GM19193 (cell line): ENCODE results near the gene MIEF2.

ENCODE experiments used
- POLR2A ChIP-seq: IDR thresholded peaks from 4 replicates; pipeline ENCODE4 v1.6.1; 2011; ENCODE audit not compliant: insufficient read depth, insufficient read length; ENCODE audit errors: extremely low read depth

Gene MIEF2

DNA sequence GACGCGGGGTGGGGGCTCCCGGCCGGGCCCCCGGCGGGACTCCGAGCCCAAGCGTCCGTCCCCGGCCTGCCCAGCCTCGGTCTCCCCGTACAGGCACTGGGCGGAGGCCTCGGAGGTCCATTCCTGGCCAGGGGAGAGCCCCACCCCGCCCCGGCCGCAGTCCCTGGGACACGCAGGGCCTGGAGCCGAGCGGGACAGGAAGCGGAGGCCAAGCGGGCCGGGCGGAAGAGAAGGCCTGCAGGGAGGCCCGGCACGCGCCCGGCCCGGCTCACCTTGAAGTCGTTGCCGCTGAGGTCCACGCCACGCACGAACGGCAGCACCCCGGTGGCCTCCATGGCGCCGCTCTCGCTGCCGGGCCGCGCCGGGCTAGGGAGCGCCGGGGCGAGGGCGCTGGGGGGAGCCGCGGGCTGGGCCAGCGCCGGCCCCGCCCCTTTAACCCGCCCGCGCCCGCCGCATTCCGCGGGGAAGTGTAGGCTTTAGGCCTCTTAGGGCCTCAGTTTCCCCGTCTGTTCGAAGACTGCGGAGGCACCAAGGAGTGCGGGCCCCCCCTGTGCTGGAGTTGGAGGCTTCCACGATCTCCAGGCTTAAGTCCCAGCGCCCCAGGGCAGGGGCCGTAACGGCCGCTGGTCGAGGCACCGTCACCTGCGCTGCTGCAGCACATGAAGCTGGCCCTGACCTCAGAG, 2.0 kb upstream of the MIEF2 start, which contains the start of gene FLII:
Gene FLII (minus strand): TSS at position 383 of the 683 bp plus-strand sequence. CDS start 48 bp downstream, at position 335.
- TF ChIP-seq POLR2A: peak; percentile 59

DNA sequence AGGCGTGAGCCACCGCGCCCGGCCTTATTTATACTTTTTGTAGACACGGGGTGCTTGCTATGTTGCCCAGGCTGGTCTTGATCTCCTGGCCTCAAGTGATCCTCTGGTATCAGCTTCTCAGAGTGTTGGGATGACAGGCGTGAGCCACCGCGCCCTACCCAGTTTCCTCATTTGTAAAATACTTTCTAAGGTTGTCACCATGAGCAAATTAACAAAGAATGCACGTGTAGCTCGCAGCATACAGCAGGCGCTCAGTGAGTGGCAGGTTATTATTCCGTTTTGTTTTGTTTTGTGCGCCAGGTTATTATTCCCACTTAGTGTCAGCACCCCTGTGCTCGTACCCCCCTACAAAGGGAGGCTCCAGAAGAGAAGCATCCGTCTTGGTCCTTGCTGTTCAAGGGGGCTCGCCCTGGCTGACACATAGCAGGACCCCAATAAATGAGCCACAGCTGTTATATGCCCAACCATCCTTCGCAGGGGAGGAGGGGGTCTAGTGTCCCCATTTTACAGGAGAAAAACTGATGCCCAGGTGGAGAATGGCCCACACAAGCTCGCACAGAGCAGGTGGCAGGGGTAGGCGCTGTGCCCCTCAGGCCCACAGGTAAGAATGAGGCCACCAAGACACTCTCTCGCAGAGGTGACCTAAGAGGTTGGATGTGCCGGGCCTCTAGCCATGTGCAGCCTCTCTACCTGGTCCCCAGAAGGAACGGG, 686 bp upstream of the MIEF2 start:
- no peak for TF ChIP-seq POLR2A

DNA sequence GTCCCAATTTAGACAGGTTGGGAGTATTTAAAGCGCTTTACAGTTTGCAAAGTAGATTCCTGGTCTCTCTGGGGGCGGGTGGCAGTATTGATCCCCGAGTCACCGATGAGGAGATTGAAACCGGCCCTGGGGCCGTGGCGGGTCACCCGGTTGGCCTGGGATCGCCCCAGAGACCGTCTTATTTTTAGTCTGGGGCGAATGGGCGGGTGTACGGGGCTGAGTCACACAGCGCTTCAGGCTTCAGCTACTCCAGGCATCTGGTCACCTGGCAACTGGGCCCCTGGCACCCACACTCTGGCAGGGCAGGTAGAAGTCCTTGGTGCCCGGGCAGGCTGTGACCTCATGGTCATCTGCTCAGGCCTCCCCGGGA, 669 bp downstream of the MIEF2 start:
- no peak for TF ChIP-seq POLR2A

DNA sequence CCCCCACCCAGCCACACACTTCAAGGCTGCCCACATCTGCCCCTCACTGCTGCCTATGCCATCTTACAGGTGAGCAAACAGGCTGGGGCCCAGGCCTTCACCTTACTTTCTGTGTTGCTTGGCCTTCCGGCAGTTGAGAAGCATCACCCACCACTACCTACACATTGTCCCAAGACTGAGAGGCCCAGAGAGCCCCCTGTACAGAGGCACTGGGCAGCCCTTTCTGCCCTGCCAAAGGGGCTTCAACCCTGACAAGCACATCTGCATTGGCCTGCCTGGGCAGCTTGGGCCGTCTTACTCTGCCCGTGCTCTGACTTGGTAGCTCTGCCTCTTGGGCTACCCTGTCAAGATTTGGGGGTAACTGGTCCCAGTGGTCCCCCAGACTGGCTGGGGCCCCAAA, 1.2 kb downstream of the MIEF2 start:
- no peak for TF ChIP-seq POLR2A

DNA sequence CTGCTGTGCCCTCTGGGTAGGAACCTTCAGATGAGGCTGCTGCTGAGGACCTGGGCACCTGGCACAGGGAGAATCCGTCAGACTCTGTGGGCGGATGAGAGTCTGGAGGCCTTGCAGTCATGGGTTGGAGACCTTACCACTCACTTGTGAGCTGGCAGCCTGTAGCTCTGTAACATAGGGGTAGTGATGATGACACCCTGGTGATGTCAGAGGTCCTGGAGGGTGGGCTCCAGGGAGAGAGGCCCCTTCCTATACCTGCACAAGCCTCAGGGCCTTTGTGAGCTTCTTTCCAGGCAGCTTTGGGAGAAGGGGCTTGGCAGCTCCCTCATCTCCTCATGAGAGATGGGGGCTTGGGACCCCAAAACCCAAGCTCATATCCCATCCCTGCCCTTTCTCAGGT, 1.6 kb downstream of the MIEF2 start:
- no peak for TF ChIP-seq POLR2A

DNA sequence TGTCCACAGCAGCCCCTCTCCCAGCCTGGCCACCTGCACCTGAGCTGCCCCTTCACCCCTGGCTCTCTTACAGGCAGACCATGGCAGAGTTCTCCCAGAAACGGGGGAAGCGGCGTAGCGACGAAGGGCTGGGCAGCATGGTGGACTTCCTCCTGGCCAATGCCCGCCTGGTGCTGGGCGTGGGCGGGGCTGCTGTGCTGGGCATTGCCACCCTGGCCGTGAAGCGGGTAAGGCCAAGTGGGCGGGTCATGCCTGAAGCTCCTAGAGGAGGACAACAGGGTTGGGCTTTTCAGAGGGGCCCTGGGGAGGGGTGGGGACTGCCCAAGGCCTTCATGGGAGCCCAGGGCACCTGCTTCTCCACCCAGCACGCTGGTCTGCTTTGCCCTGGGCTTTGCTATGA, 2.2 kb downstream of the MIEF2 start:
- no peak for TF ChIP-seq POLR2A

DNA sequence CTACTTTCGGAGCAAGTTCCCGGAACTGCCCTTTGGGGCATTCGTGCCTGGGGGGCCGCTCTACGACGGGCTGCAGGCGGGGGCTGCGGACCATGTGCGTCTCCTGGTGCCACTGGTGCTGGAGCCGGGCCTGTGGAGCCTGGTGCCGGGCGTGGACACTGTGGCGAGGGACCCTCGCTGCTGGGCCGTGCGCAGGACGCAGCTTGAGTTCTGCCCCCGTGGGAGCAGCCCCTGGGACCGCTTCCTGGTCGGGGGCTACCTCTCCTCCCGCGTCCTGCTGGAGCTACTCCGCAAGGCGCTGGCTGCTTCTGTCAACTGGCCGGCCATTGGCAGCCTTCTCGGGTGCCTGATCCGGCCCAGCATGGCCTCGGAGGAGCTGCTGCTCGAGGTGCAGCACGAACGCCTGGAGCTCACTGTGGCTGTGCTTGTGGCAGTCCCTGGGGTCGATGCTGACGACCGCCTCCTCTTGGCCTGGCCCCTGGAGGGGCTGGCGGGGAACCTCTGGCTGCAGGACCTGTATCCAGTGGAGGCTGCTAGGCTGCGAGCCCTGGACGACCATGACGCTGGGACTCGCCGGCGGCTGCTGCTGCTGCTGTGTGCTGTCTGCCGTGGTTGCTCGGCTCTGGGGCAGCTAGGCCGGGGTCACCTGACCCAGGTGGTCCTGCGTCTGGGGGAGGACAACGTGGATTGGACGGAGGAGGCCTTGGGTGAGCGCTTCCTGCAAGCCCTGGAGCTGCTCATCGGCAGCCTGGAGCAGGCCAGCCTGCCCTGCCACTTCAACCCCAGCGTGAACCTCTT, 3.6 kb downstream of the MIEF2 start:
- TF ChIP-seq POLR2A: no peak

DNA sequence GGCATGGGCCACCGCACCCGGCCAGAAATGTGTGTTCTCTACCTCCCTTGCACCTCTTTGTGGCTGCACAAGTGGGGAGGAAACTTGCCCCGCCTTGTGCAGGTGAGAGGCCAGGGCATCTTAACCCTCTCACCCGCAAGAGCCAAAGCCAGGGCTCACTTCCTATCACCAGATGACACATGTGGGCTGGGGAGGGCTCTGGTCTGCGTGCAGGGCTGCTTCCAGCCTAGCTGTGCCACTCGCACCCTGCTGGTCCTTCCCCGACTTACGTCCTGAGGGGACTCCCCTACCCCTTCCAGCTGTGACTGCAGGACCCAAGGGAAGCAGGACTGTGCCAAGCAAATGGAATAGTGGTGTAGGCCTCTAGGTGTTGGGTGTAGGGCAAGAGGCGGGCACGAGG, 6.9 kb downstream of the MIEF2 start:
- no peak for TF ChIP-seq POLR2A

DNA sequence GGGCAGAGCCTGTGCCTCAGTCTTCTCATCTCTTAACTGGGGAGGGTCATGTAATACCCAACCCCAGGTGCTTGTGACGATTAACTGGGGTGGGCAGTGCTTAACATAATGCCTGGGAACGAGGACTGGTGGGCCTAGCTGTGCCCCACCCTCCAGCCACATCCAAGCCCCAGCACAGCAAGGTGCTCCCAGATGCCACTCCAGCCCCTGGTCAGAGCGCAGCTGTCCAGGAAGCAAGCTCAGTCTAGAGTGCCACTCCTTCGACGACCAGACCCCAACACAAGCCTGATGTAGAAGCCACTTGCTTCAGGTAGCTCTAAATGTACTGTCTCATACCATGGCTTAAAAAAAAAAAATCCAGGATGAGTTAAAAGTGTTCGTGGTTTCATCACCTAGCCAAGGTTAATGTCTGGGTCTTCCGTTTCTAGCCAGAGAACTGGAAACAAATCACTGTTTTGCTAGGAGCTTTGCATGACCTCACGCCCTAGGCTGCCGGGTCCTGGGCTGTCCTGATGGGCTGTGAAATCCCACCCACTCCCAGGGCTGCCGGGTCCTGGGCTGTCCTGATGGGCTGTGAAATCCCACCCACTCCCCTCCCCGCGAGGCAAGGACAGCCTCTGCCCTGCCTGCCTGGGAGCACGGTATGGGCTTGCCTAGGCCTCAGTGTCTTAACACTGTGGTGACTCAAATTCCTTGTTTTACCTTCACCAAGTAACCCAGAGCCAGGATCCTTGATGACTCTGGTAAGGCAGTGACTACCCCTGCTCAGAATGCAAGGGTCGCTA, 7.7 kb downstream of the MIEF2 start:
- no peak for TF ChIP-seq POLR2A

DNA sequence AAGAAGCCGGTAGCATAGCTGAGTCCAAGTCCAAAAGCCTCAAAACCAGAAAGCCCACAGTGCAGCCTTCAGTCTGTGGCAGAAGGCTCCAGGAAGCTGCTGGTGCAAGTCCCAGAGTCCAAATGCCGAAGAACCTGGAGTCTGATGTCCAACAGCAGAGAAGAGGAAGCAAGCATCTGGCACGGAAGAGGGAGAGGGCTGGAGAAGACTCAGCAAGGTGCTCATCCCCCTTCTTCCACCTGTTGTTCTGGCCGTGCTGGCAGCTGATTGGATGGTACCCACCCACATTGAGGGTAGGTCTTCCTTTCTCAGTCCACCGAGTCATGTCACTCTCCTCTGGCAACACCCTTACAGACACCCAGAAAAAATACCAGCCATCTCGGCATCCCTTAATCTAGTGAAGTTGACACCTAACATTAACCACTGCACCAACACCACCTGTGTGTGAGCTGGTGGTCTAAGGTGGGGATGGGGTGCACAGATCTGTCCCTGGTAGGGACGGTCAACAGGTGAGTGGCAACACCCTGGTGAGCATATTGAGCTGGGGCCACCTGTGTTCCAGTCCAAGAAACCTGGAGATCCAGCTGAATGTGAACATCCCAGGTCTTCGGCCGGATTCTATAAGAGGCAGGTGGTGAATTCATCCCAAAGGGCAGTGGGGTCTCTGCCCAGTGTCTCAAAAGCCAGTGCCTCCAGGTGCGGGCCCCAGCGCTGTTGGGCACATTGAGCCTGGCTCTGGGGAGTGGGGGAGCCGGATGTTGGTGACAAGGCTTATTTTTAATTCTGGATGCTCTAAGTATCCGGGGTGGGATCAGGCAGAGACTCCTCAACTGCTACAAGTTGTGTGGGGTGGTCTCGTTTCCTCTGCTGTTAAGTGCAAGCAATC, 9.8 kb downstream of the MIEF2 start:
- TF ChIP-seq POLR2A: no peak

DNA sequence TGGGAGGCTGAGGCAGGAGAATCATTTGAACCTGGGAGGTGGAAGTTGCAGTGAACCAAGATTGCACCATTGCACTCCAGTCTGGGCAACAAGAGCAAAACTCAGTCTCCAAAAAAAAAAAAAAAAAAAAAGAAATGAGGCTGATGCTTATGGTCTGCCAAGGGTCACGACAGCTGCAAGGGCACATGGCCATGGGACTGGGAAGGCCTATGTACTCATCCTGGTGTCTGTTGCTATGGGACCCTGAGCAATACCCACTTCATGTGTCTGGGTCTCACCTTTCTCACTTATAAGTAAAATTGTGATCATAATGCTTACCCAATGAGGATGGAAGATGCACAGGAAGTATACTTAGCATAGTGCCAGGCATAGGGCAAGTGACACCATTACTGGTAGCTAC, 16.6 kb downstream of the MIEF2 start:
- no peak for TF ChIP-seq POLR2A

DNA sequence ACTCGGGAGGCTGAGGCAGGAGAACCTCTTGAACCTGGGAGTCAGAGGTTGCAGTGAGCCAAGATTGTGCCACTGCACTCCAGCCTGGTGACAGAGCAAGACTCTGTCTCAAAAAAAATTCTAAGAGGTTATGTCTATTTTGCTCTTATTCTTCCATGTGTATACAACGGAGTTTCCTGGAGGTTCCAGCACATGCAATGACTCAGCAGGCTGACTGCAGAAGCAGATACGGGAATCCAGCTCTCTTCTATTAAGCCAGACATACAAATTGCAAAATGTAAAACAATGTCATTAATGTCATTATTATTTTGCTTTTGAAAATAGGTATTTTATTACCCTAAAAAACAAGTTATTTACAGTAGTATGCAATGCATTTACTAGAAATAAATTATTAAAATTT, 18.4 kb downstream of the MIEF2 start:
- no peak for TF ChIP-seq POLR2A

DNA sequence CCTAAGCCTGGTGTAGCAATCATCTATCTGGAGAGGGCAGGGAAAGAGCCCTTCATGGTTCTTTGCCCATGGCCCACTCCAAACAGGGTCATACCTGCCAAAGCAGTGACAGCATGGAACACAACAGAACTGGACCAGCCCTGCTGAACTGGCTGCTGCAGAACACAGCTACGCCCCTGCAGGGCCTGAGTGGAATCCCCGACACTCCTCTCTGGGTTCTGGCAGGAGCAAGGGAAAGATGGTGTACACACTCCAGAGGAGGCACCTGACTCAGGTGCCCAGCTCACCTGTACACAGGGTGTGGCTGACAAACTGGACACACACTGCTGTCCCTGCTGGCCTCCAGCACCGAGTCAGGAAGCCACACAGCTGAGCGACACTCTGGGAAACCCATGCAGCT, 19.8 kb downstream of the MIEF2 start:
- no peak for TF ChIP-seq POLR2A

DNA sequence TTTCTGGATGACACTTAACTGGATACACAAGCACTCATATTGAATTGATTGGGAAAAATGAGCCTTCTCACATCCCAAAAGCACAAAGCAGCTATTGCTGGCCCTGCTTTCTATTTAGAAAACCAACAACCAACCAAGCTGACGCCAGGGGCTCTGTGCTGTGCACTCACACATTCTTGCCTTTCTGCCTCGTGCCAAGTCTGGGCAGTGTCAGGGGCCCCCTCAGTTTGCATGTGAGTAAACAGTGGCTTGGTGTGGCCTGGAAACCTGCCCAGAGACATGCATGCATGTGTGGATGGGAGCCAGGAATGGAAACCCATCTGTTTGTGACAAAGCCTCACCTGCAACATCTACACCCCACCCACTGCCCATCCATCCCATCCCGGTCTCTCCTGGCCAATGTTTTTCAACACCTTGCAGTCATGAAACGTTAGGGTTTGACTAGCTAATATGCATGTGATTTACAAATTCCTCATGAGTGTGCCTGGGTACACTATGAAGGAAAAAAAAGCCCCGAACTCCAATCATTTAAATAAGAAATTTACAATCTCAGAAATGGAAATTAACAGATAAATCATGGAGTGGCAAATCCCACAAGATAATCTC, 20.4 kb downstream of the MIEF2 start:
- TF ChIP-seq POLR2A: no peak

DNA sequence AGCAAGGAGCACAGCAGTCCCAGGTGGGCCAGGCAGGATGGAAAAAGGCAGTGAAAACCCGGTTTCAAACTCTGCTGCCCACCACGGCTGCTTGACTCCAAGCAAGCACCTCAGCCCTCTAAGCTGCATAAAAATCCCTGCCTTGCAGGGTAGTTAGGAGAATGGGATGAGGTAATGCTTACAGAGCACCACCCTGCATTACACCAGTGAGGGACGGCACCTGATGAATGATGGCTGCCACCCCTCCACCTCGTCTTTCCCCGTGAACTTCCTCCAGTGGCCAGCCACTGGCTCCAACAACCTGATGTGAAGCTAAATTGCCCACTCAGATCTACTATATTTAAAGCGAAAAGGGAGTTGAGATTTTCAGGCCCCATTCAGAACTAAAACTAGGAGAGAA, 21.3 kb downstream of the MIEF2 start:
- no peak for TF ChIP-seq POLR2A
